GM21360 (cell line): ENCODE measurements around the gene MICALL2.

Source experiments
- ATAC-seq: cut with Tn5 transposase; IDR thresholded peaks from one replicate; pipeline ENCODE4 v1.9.1; 2021; ENCODE audit warnings: mild to moderate bottlenecking, moderate library complexity; ENCODE audit not compliant: unreplicated experiment

Gene MICALL2

DNA sequence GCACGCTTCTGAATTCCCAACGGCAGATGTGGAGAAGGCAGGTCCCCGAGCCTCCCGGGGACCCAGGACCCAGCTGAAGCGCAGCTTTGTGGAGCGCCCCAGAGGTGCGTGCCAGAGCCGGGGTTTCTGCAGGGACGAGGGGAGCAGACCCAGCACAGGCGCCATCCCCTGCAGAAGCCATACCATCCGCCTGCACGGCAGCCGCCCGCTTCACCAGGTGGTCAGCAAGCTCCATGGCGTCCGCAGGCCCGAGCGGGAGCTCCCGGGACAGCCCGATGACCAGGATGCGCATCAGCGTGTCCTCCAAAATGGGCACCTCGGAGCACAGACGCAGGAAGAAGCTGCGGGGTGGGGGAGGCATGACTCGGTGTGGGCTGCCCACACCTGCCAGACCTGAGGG, 34.3 kb upstream of the MICALL2 start:
- ATAC-seq, result no peak

DNA sequence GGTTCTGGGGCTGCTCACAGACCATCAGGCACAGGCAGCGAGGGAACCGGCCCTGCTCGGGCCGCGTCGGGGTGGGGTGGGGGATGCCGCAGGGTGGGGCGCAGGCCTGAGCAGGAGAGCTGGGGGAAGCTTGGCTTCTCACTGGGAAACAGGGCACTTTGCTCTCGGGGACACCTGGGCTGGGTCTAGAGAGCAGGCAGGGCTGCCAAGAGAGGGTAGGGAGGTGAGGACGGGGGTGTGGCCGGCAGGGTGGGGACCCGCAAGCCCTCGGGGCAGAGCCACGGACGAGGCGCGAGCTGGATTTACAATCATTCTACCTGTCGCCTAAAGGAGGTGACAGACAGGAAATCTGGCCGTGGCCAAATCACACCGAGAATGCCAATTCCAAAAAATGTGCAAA, 33.9 kb upstream of the MICALL2 start:
- ATAC-seq, result no peak

DNA sequence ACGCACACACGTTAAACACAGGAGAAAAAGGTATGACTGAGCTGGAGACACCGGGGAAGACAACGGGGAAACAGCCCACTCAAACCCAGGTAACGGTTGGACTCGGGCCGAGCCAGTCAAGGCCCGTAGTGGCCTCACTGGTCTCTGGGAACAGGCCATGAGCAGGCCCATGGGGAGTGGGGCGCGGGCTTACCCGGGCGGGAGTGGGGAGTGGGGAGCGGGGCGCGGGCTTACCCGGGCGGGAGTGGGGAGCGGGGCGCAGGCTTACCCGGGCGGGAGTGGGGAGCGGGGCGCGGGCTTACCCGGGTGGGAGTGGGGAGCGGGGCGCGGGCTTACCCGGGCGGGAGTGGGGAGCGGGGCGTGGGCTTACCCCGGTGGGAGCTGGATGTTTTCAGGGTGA, 33.4 kb upstream of the MICALL2 start:
- no peak for ATAC-seq

DNA sequence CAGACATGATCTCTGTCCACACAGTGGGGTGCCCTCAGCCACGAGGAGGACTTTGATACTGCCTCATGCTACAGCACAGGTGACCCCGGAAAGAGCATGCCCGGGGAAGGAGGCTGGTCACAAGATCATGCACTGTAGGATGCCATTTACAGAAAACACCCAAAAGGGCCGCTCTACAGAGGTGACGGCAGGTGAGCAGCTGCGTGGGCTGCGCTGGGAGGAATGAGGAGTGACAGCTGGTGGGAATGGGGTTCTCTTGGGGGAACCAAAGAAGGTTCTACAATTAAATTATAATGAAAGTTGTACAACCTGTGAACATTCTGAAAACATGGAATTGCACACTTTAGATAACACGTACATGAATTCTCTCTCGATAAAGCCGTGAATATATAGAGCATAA, 33.0 kb upstream of the MICALL2 start:
- no peak for ATAC-seq

GRCh38 chr7:1490837-1491236, 31.6 kb upstream of the MICALL2 start:
- no peak for ATAC-seq

- ATAC-seq, result no peak
Measured at GRCh38 chr7:1489336-1489735, 30.1 kb upstream of the MICALL2 start.

- no peak for ATAC-seq
Measured at GRCh38 chr7:1488016-1488415, 28.7 kb upstream of the MICALL2 start.

DNA sequence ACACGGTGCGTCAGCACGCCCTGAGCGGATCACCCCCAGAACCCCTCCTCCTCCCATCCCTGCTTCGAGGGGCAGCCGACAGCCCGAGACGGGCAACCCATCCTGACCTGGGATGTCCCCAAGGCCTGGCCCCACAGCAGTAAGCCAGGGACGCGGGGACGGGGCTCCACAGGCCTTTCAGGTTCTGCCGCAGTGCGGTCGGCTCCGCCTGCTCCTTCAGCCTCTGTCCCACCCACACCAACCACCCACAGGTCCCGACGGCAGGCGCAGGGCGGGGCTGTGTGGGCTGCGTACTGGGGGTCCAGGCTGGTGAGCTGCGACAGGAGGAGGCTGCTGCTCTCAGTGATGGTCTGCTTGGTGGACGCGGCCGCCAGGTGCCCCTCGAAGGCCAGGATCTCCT, 28.2 kb upstream of the MICALL2 start:
- ATAC-seq, result no peak

- no peak for ATAC-seq
Measured at GRCh38 chr7:1486571-1486970, 27.3 kb upstream of the MICALL2 start.

GRCh38 chr7:1485156-1485555, 25.9 kb upstream of the MICALL2 start:
- no peak for ATAC-seq

DNA sequence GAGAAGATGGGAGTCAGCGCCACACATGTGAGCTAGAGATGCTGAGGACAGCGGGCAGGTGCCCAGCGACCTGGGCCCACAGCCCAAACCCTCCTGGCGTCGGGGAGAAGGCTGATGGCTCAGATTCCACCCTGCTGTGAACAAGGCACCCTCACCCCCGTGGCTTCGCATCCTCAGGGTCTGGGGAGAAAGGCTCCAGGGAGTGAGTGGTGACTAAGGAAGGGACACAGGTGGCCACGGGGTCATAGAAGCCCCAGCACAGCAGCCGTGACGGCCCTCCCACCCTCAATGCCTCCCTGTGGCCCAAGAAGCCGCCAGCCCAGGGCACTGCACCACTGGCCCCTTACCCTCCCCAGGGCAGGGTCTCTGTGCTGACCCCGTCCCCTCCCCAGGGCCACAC, 25.3 kb upstream of the MICALL2 start:
- ATAC-seq, result no peak

GRCh38 chr7:1483536-1484505, 24.6 kb upstream of the MICALL2 start:
- no peak for ATAC-seq

- ATAC-seq, result no peak
Measured at GRCh38 chr7:1483079-1483478, 23.8 kb upstream of the MICALL2 start.

DNA sequence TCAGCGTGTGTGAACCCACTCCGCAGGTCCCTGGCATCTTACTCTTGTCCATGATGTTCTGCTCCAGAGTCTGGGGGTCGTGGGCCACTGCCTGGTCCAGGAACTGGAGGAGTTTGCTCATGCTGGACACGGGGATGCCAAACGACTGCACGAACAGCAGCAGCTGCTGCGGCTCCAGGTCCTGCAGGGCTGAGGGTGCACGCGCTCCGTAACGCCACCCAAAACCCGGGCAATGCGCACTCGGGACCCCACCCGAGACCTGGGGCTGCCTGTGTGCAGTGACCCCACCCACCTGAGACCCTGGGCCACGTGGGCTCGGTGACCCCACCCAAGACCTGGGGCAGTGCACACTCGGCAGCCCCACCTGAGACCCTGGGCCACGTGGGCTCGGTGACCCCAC, 22.0 kb upstream of the MICALL2 start:
- no peak for ATAC-seq

DNA sequence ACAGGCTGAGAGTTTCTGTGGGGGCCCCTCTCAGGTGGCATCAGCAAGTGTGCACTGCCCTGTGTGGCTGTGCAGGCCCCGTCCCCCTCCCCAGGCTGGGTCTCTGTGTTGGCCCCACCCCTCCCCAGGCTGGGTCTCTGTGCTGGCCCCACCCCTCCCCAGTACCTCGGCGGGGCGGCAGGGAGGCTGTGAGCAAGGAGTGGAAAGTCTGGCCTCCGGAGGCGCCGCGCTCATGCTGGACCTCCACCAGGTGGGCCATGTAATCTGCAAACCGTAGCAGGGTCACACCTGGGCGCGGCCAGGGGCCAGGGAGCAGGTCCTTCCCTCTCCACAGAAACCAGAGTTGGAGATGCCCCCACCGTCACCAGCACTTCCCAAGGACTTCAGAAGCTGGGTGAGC, 21.4 kb upstream of the MICALL2 start:
- no peak for ATAC-seq

DNA sequence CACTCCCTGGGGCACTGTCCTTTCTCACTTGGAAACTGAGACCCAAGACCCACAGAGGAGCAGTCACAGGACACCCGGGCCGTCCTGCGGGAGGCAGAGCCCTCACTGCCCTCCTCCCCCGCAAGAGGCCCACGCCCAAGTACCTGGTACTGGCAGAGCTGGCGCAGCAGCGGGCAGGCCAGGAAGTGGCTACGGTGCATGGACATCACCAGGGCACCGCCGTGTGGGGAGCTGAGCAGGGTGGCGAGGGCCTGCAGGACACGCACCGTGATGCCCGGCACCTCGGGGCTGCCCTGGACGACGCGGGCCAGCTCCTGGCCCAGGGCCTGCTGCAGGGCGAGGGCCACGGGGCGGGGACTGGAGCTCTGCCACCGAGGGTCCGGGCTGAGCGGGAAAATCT, 20.0 kb upstream of the MICALL2 start:
- no peak for ATAC-seq

GRCh38 chr7:1478480-1478879, 19.2 kb upstream of the MICALL2 start:
- no peak for ATAC-seq

DNA sequence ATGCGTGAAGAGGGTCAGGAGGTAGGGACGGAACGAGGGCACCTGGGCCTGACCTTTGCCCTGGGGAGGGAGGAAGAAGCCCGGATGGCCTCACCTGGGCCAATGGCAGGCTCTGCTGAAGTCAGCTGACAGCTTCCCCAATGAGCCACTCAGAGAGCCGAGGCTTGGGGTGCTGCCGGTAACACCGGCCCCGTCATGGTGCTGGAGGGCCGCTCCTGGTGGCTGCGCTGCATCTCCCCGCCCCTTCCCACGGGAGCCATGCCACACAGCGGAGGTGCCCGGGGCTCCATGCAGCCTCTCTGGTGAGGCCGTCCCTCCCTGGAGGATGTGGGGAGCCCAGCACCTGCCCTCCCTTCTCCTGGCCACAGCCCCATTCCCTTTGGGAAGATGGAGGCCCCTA, 17.6 kb upstream of the MICALL2 start:
- no peak for ATAC-seq

DNA sequence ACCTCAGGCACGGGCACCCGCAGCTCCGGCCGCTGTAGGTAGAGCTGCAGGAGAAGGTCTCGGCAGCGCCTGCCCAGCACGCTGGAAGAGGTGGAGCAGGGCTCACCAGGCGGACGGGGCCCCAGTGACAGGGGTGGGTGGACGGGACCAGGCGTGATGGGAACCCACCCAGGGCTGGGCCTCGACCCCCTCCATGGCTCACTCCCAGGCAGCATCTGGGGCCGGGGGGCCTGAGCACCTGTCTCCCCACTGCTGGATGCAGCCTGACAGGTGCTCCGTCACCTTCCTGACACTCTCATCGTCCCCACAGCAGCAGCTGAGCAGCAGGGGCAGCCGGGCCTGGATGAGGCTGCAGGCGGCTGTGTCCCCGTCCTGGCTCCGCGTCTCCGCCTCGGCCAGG, 16.7 kb upstream of the MICALL2 start:
- ATAC-seq, result no peak

- no peak for ATAC-seq
Measured at GRCh38 chr7:1475393-1475792, 16.1 kb upstream of the MICALL2 start.

DNA sequence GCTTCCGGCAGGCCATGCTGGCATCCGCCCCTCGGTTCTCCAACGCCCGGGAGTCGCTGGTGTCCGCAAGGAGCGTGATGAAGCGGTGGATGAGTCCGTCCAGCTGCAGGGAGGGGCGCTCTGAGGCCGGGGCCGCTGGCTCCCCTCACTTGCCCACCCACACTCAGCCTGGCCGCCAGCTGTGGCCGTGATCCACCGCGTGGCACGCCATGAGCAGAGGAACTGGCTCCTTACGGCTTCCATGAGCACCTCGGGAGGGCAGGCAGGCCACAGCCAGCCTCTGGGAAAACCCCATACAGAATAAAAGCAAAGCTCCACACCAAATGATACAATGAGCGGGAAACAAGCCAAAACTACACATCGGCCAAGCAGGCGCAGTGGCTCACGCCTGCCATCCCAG, 15.5 kb upstream of the MICALL2 start:
- ATAC-seq, result no peak

DNA sequence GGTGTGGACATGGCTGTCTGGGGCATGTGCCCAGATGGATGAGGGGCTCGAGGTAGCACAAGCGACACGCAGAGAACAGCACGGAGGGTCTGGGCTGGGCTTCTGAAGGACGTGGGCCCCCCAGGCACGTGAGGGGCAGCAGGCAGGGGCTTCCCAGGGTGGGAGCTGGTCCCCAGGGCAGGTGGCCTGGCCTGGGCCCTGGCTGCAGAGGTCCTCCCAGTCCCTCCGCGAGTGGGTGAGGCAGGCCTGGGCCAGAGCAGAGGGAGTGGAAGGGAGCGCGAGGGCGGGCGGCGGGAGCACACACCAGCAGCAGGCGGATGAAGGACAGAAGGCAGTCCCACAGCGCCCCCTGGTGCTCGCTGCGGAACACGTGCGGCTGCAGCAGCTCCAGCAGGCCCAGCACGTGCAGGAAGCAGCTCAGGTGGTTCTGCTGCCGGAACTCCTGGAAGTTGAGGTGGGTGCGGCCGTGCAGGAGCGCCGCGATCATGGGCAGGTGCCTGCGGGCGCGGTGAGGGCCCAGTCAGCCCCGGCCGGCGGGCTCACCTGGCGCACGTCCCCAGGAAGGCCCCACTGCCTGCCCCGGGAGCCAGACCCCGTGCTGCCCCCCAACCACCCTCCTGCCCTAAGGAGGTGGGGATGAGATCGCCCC, 14.7 kb upstream of the MICALL2 start:
- ATAC-seq, result peak; percentile 48
